H1 (cell line): Measurements from ENCODE around the gene SIK2. TPM values are rescaled to one million over a fixed set of nuclear protein-coding genes. Genes with fewer than 3 reads are reported as not detected.

Source experiments
- CTCF ChIA-PET: fragments of 300-600 bp; sonication (Branson Sonifier 250); formaldehyde crosslinking; loops from one replicate; lab custom pipeline; 2021; ENCODE audit not compliant: partially characterized antibody; lab: Charles Lee
- POLR2A ChIA-PET: fragments of 300-600 bp; sonication (Branson Sonifier 250); formaldehyde crosslinking; loops from one replicate; lab custom pipeline; 2021; ENCODE audit warnings: inconsistent platforms; ENCODE audit not compliant: partially characterized antibody; lab: Charles Lee
- DNase-seq, 2 experiments: peaks; one replicate each; pipeline versions ENCODE4 v3.0.0 to v3.0.0-alpha.2; 2010 to 2022; ENCODE audit warnings: low spot score in 2 of 2, low read depth in 1 of 2, mixed read lengths in 1 of 2
- FAIRE-seq: peaks from 2 replicates; lab custom pipeline; 2011; peaks lifted over from hg19 to GRCh38; lab: Jason Lieb, UNC
- H2AFZ ChIP-seq: 2 replicates; pipeline ENCODE4 v1.8.1; 2012; ENCODE audit warnings: low read length, inconsistent platforms
- H2AK5ac ChIP-seq: 2 replicates; pipeline ENCODE4 v1.6.1; 2013; ENCODE audit warnings: low read depth, low read length
- H2BK120ac ChIP-seq: replicated peaks from 2 replicates; pipeline ENCODE3; 2013; ENCODE audit warnings: low read depth, low read length, inconsistent platforms
- H2BK12ac ChIP-seq: 2 replicates; pipeline ENCODE4 v1.6.1; 2013; ENCODE audit warnings: low read depth, low read length
- H2BK15ac ChIP-seq: 2 replicates; pipeline ENCODE4 v1.6.1; 2013; ENCODE audit warnings: low read length
- H2BK20ac ChIP-seq: 2 replicates; pipeline ENCODE4 v1.6.1; 2013; ENCODE audit warnings: low read length
- H2BK5ac ChIP-seq: 2 replicates; pipeline ENCODE4 v1.6.1; 2013; ENCODE audit warnings: low read depth, low read length
- H3K14ac ChIP-seq: 2 replicates; pipeline ENCODE4 v1.6.1; 2013; ENCODE audit warnings: inconsistent platforms; ENCODE audit not compliant: insufficient read length
- H3K18ac ChIP-seq: 2 replicates; pipeline ENCODE4 v1.6.1; 2013; ENCODE audit warnings: low read length; ENCODE audit errors: extremely low read depth
- H3K23ac ChIP-seq: 2 replicates; pipeline ENCODE4 v1.6.1; 2013; ENCODE audit warnings: inconsistent platforms; ENCODE audit not compliant: insufficient read length
- H3K23me2 ChIP-seq: 2 replicates; pipeline ENCODE4 v1.6.1; 2013; ENCODE audit warnings: low read depth, low read length
- H3K27ac ChIP-seq: 2 replicates; pipeline ENCODE4 v1.6.1; 2011; ENCODE audit warnings: low read depth, low read length, inconsistent platforms
- H3K27me3 ChIP-seq, 4 experiments: replicated peaks in 1 of 4; 1 replicate in 1 of 4; 2 replicates in 3 of 4; pipeline versions ENCODE4 v1.6.1 to v1.8.1; 2011 to 2013; ENCODE audit warnings: low read length in 3 of 4, mild to moderate bottlenecking in 3 of 4, inconsistent platforms in 2 of 4, mixed read lengths in 2 of 4, moderate library complexity in 1 of 4; ENCODE audit not compliant: control insufficient read depth in 3 of 4, insufficient read depth in 3 of 4; ENCODE audit errors: extremely low read depth in 1 of 4
- H3K36me3 ChIP-seq, 4 experiments: 2 replicates each; pipeline versions ENCODE4 v1.6.1 to v1.8.1; 2011 to 2013; ENCODE audit warnings: mild to moderate bottlenecking in 4 of 4, low read length in 3 of 4, moderate library complexity in 2 of 4, control low read depth in 1 of 4, inconsistent platforms in 1 of 4; ENCODE audit not compliant: insufficient read depth in 4 of 4, control insufficient read depth in 2 of 4
- H3K4ac ChIP-seq: replicated peaks from 2 replicates; pipeline ENCODE3; 2013; ENCODE audit warnings: low read length, low read depth, mixed read lengths, inconsistent platforms; ENCODE audit not compliant: insufficient read length
- H3K4me1 ChIP-seq, 4 experiments: replicated peaks in 1 of 4; 1 replicate in 1 of 4; 2 replicates in 3 of 4; pipeline versions ENCODE4 v1.6.1 to v1.8.1; 2011 to 2013; ENCODE audit warnings: low read length in 3 of 4, inconsistent platforms in 2 of 4, mixed read lengths in 1 of 4; ENCODE audit not compliant: insufficient read depth in 4 of 4, control insufficient read depth in 3 of 4
- H3K4me2 ChIP-seq, 2 experiments: 2 replicates each; pipeline versions ENCODE4 v1.6.1 to v1.8.1; 2011 to 2013; ENCODE audit warnings: low read depth in 2 of 2, low read length in 2 of 2, control low read depth in 1 of 2, inconsistent platforms in 1 of 2, mild to moderate bottlenecking in 1 of 2; ENCODE audit not compliant: insufficient read depth in 1 of 2
- H3K4me3 ChIP-seq, 4 experiments: fragments of 200-600, 300-600 bp in 1 of 4; sonication (generic), shearing (Covaris generic), sonication (Bioruptor Twin) in 1 of 4; 2 replicates each; pipeline versions ENCODE4 v1.5.1 to v1.8.1; 2011 to 2016; ENCODE audit warnings: low read length in 4 of 4, low read depth in 3 of 4, control low read depth in 2 of 4, inconsistent platforms in 2 of 4, mild to moderate bottlenecking in 2 of 4, mixed read lengths in 1 of 4, moderate library complexity in 1 of 4; ENCODE audit not compliant: insufficient read depth in 2 of 4; ENCODE audit errors: extremely low read depth in 1 of 4
- H3K56ac ChIP-seq: replicated peaks from 2 replicates; pipeline ENCODE3; 2013; ENCODE audit warnings: low read depth, mild to moderate bottlenecking, mixed read lengths, low read length, inconsistent platforms; ENCODE audit not compliant: insufficient read length
- H3K79me1 ChIP-seq: 2 replicates; pipeline ENCODE4 v1.6.1; 2013; ENCODE audit warnings: low read depth, low read length, control low read depth
- H3K79me2 ChIP-seq, 2 experiments: 2 replicates each; pipeline versions ENCODE4 v1.6.1 to v1.8.1; 2012 to 2013; ENCODE audit warnings: low read length in 2 of 2, mild to moderate bottlenecking in 2 of 2, inconsistent platforms in 1 of 2; ENCODE audit not compliant: insufficient read depth in 2 of 2, control insufficient read depth in 1 of 2
- H3K9ac ChIP-seq, 4 experiments: replicated peaks in 1 of 4; 1 replicate in 1 of 4; 2 replicates in 3 of 4; pipeline versions ENCODE4 v1.6.1 to v1.8.1; 2011 to 2013; ENCODE audit warnings: low read depth in 3 of 4, low read length in 3 of 4, control low read depth in 2 of 4, mild to moderate bottlenecking in 2 of 4, moderate library complexity in 2 of 4, inconsistent platforms in 1 of 4; ENCODE audit errors: extremely low read depth in 1 of 4
- H3K9me3 ChIP-seq, 2 experiments: 2 replicates each; pipeline versions ENCODE4 v1.6.1 to v1.8.1; 2012 to 2013; ENCODE audit warnings: mild to moderate bottlenecking in 2 of 2, moderate library complexity in 2 of 2, control low read depth in 1 of 2, inconsistent platforms in 1 of 2, low read depth in 1 of 2, low read length in 1 of 2, mixed read lengths in 1 of 2; ENCODE audit not compliant: insufficient read depth in 2 of 2
- H4K20me1 ChIP-seq, 2 experiments: replicated peaks in 1 of 2; 2 replicates each; pipeline versions ENCODE3 to v1.8.1; 2011 to 2013; ENCODE audit warnings: inconsistent platforms in 2 of 2, low read length in 2 of 2, mild to moderate bottlenecking in 1 of 2; ENCODE audit not compliant: insufficient read depth in 2 of 2, control insufficient read depth in 1 of 2
- H4K5ac ChIP-seq: 2 replicates; pipeline ENCODE4 v1.6.1; 2013; ENCODE audit warnings: low read length, low read depth, mixed read lengths, inconsistent platforms; ENCODE audit not compliant: insufficient read length
- H4K8ac ChIP-seq: 2 replicates; pipeline ENCODE4 v1.8.0; 2013; ENCODE audit warnings: mild to moderate bottlenecking, moderate library complexity, low read length, inconsistent platforms; ENCODE audit not compliant: insufficient read depth; ENCODE audit errors: extremely low read depth
- H4K91ac ChIP-seq: replicated peaks from 2 replicates; pipeline ENCODE3; 2013; ENCODE audit warnings: low read length, mixed read lengths, inconsistent platforms; ENCODE audit not compliant: insufficient read length
- ATF3 ChIP-seq: IDR thresholded peaks from 2 replicates; pipeline ENCODE4 v1.6.1; 2011; ENCODE audit warnings: low read depth, mild to moderate bottlenecking, low read length; ENCODE audit not compliant: insufficient read depth
- CEBPB ChIP-seq: IDR thresholded peaks from 2 replicates; pipeline ENCODE4 v1.6.1; 2012; ENCODE audit warnings: low read depth, low read length
- CTCF ChIP-seq, 3 experiments: IDR thresholded peaks; 1 replicate in 2 of 3; 2 replicates in 1 of 3; pipeline versions ENCODE4 v1.5.1 to v1.6.1; 2011; ENCODE audit warnings: low read length in 3 of 3, mild to moderate bottlenecking in 3 of 3, inconsistent platforms in 2 of 3, low read depth in 1 of 3, moderate library complexity in 1 of 3; ENCODE audit not compliant: insufficient read depth in 1 of 3; ENCODE audit errors: control extremely low read depth in 1 of 3
- GABPA ChIP-seq: IDR thresholded peaks from 2 replicates; pipeline ENCODE4 v1.6.1; 2011; ENCODE audit warnings: mild to moderate bottlenecking, low read length, moderate library complexity, borderline replicate concordance; ENCODE audit not compliant: insufficient read depth
- MAFK ChIP-seq: IDR thresholded peaks from 2 replicates; pipeline ENCODE4 v1.6.1; 2012; ENCODE audit warnings: low read depth, mild to moderate bottlenecking, improper control_type of control experiment, low read length
- PHF8 ChIP-seq: fragments of 200-600 bp; sonication (generic); conservative IDR thresholded peaks from 2 replicates; pipeline ENCODE4 v1.7.1; 2012; ENCODE audit warnings: low read depth, mild to moderate bottlenecking, inconsistent platforms, low read length, moderate library complexity
- POU5F1 ChIP-seq: IDR thresholded peaks from 2 replicates; pipeline ENCODE4 v1.6.1; 2011; ENCODE audit warnings: low read depth, mild to moderate bottlenecking, low read length, moderate library complexity
- RAD21 ChIP-seq, 2 experiments: IDR thresholded peaks in 1 of 2; conservative IDR thresholded peaks in 1 of 2; 2 replicates each; pipeline ENCODE4 v1.6.1; 2011; ENCODE audit warnings: low read depth in 2 of 2, low read length in 2 of 2, improper control_type of control experiment in 1 of 2, inconsistent platforms in 1 of 2, mild to moderate bottlenecking in 1 of 2, moderate library complexity in 1 of 2
- SRF ChIP-seq: IDR thresholded peaks from 2 replicates; pipeline ENCODE4 v1.6.1; 2011; ENCODE audit warnings: mild to moderate bottlenecking, low read depth, low read length, moderate library complexity
- WGBS, 2 experiments: shearing (Covaris generic) in 1 of 2; methylation state at CpG; one replicate each; pipeline versions ENCODE4 v1.1.6 to v1.1.7; 2013 to 2015; ENCODE audit warnings: low lambda C conversion rate in 2 of 2, mixed read lengths in 2 of 2, inconsistent platforms in 1 of 2, low coverage in 1 of 2, missing lambda C conversion rate in 1 of 2; ENCODE audit not compliant: insufficient replicate concordance in 2 of 2, insufficient coverage in 1 of 2, insufficient read length in 1 of 2; ENCODE audit errors: extremely low coverage in 1 of 2, missing lambda C conversion rate in 1 of 2; 5-methylcytosine and 5-hydroxymethylcytosine counted together
- polyA plus RNA-seq, 7 experiments: library from polyadenylated mRNA; depleted of rRNA in 3 of 7; stranded (reverse) in 5 of 7; unstranded in 2 of 7; fragments of >200 nt in 5 of 7; fragments of 200-250 nt in 2 of 7; gene quantifications; 1 replicate in 5 of 7; 2 replicates in 1 of 7; 4 replicates in 1 of 7; pipeline versions ENCODE4 v1.2.1 to v1.2.3, GENCODE V29; 2011 to 2013; ENCODE audit warnings: missing spikeins in 2 of 7, mixed read lengths in 2 of 7
- total RNA-seq: library from RNA; stranded (reverse); fragmentation: NEBNext Ultra II Directional; extraction: Animal tissue kit (Norgen Biotek cat#: 25700); gene quantifications from 2 replicates; pipeline ENCODE4 v1.2.1, GENCODE V29; 2021

The SIK2 gene
- total and polyA plus RNA-seq, 2 of the 8 experiments (the other 6 are each of a cell fraction or from before 2014, with no cell fraction given): 8.8 to 11.2 TPM

GRCh38 chr11:111565114-111565720, 37.0 kb upstream of the SIK2 start:
- Histone ChIP-seq H2AFZ (no peak overlapping the region), H3K4me2 (no peak overlapping the region), H3K9me3 (no peaks in the 10 kb centered on the region), H3K79me1 (no peaks in the 10 kb centered on the region), H3K56ac (no peak overlapping the region), H3K4me3 (no peak overlapping the region), H4K8ac (no peak overlapping the region), H2AK5ac (no peak overlapping the region), H3K14ac (no peak overlapping the region), H2BK20ac (no peak overlapping the region), H3K79me2 (no peaks in the 10 kb centered on the region), H2BK5ac (no peak overlapping the region), H3K4me1 (peaks cover 0 to 6% (median 4%) of the 10 kb centered on the region in 4 experiments; a peak in 4 of 7 replicates), H3K27ac (no peak overlapping the region), H3K18ac (peak overlapping the region; percentile 13; the same call in 1 of the 2 replicates), H4K91ac (no peak overlapping the region), H3K9ac (no peak overlapping the region), H4K5ac (no peak overlapping the region), H3K23ac (no peak overlapping the region), H2BK12ac (no peak overlapping the region; the same call in 1 of the 2 replicates), H2BK120ac (no peak overlapping the region), H2BK15ac (no peak overlapping the region), H3K23me2 (no peaks in the 10 kb centered on the region), H3K27me3 (no peaks in the 10 kb centered on the region), H3K4ac (no peak overlapping the region), H4K20me1 (no peaks in the 10 kb centered on the region), H3K36me3 (no peaks in the 10 kb centered on the region)
- 55% methylated on average over 4 of the region's 4 CpGs; no CpG with 5 or more reads in 1 of the 2 experiments for WGBS, 2 experiments
- POLR2A ChIA-PET: interaction anchor here (0.7 to 1.5 kb wide), 2 partner anchors 33 to 201 kb away, joined by 3 read pairs; partner anchors contain the start of gene PPP2R1B
- FAIRE-seq (peak; percentile 87), DNase-seq (peak in 1 of 2 experiments; percentile 72)
- CTCF ChIA-PET: interaction anchor here (0.6 to 3.6 kb wide), 19 partner anchors 12 to 1297 kb away, joined by 3 to 30 read pairs (median 4); no protein-coding TSS in a partner anchor
- peak; percentile 96 for TF ChIP-seq MAFK
- TF ChIP-seq CEBPB: peak; percentile 88
- peak; percentile 6 to 74 (median 72) for TF ChIP-seq CTCF (IDR thresholded peaks at IDR 0.05; ENCODE audit: control extremely low read depth in 1 of 3, insufficient read depth in 1 of 3, low read depth in 1 of 3, low read length in 3 of 3)
- TF ChIP-seq SRF: no peak
- no peak for TF ChIP-seq GABPA
- peak; percentile 81 to 84 for TF ChIP-seq RAD21 (IDR thresholded peaks at IDR 0.05 in 1 of 2, conservative IDR thresholded peaks at IDR 0.05 in 1 of 2; ENCODE audit: low read depth in 2 of 2, low read length in 2 of 2)
- TF ChIP-seq POU5F1: no peak
- no peak for TF ChIP-seq PHF8
- TF ChIP-seq ATF3: no peak
